Parathyroid adenoma (tissue), 2 donors: ENCODE data around the gene PEX11B.
"Not testable (repeated sequence)": the region's sequence is repeated elsewhere in the genome, so short reads cannot be mapped to it uniquely, and the experiment has no call there.

ENCODE experiments used
- H2AFZ ChIP-seq: fragments of 300-600 bp; sonication (generic); one replicate; pipeline ENCODE4 v1.7.0; 2017; ENCODE audit warnings: antibody characterized with exemption, mild to moderate bottlenecking
- H3K27ac ChIP-seq: fragments of 300-600 bp; sonication (generic); one replicate; pipeline ENCODE4 v1.7.0; 2017
- H3K27me3 ChIP-seq: fragments of 300-600 bp; sonication (generic); one replicate; pipeline ENCODE4 v1.7.0; 2017; ENCODE audit warnings: low read length; ENCODE audit not compliant: control insufficient read depth, insufficient read depth
- H3K36me3 ChIP-seq: fragments of 300-600 bp; sonication (generic); one replicate; pipeline ENCODE4 v1.7.0; 2017; ENCODE audit warnings: low read length; ENCODE audit not compliant: control insufficient read depth, insufficient read depth
- H3K4me1 ChIP-seq: fragments of 300-600 bp; sonication (generic); one replicate; pipeline ENCODE4 v1.7.0; 2017; ENCODE audit warnings: control low read depth
- H3K4me2 ChIP-seq: fragments of 300-600 bp; sonication (generic); one replicate; pipeline ENCODE4 v1.7.0; 2017; ENCODE audit warnings: low read length
- H3K4me3 ChIP-seq: fragments of 300-600 bp; sonication (generic); one replicate; pipeline ENCODE4 v1.7.0; 2017; ENCODE audit warnings: low read depth, low read length
- H3K79me2 ChIP-seq: fragments of 300-600 bp; sonication (generic); one replicate; pipeline ENCODE4 v1.7.0; 2017; ENCODE audit warnings: control low read depth
- H3K9ac ChIP-seq: fragments of 300-600 bp; sonication (generic); one replicate; pipeline ENCODE4 v1.7.0; 2017; ENCODE audit warnings: mild to moderate bottlenecking
- H3K9me3 ChIP-seq: fragments of 300-600 bp; sonication (generic); one replicate; pipeline ENCODE4 v1.7.0; 2017; ENCODE audit warnings: low read length; ENCODE audit not compliant: control insufficient read depth
- CTCF ChIP-seq: fragments of 300-600 bp; sonication (generic); IDR thresholded peaks from one replicate; pipeline ENCODE4 v1.7.0; 2017; ENCODE audit warnings: antibody characterized with exemption, mild to moderate bottlenecking
- donor health status: primary hyperparathyroidism.

Gene PEX11B

GRCh38 chr1:145936247-145936646, 17.7 kb upstream of the PEX11B start:
- no peak overlapping the region for H3K4me2 ChIP-seq
- no peaks in the 10 kb centered on the region for H3K4me1 ChIP-seq
- H3K36me3 ChIP-seq: no peaks in the 10 kb centered on the region
- no peaks in the 10 kb centered on the region for H3K9me3 ChIP-seq
- no peak overlapping the region for H2AFZ ChIP-seq
- H3K27ac ChIP-seq: no peak overlapping the region
- no peak overlapping the region for H3K4me3 ChIP-seq
- no peaks in the 10 kb centered on the region for H3K79me2 ChIP-seq
- H3K27me3 ChIP-seq: no peaks in the 10 kb centered on the region
- H3K9ac ChIP-seq: no peak overlapping the region
- TF ChIP-seq CTCF: no peak

- Histone ChIP-seq H3K4me1 (no peaks in the 10 kb centered on the region), H3K4me2 (no peak overlapping the region), H3K9me3 (no peaks in the 10 kb centered on the region), H3K4me3 (no peak overlapping the region), H3K36me3 (no peaks in the 10 kb centered on the region), H3K27me3 (no peaks in the 10 kb centered on the region), H3K79me2 (no peaks in the 10 kb centered on the region), H2AFZ (no peak overlapping the region), H3K9ac (no peak overlapping the region), H3K27ac (no peak overlapping the region)
- no peak for TF ChIP-seq CTCF
Measured at GRCh38 chr1:145935708-145936107, 17.2 kb upstream of the PEX11B start.

GRCh38 chr1:145932522-145933009, 14.0 kb upstream of the PEX11B start:
- H3K79me2 ChIP-seq, H3K4me3 ChIP-seq, H3K27me3 ChIP-seq, H3K4me2 ChIP-seq, H3K36me3 ChIP-seq, H3K4me1 ChIP-seq, H3K9me3 ChIP-seq, H3K9ac ChIP-seq, H2AFZ ChIP-seq, H3K27ac ChIP-seq: not testable (repeated sequence)

- H3K9ac ChIP-seq: peak overlapping the region; percentile 80
- H3K4me1 ChIP-seq: no peaks in the 10 kb centered on the region
- peak overlapping the region; percentile 87 for H2AFZ ChIP-seq
- H3K4me2 ChIP-seq: peak overlapping the region; percentile 83
- H3K27me3 ChIP-seq: no peaks in the 10 kb centered on the region
- H3K9me3 ChIP-seq: no peaks in the 10 kb centered on the region
- H3K36me3 ChIP-seq: no peaks in the 10 kb centered on the region
- peak overlapping the region; percentile 99 for H3K27ac ChIP-seq
- no peak for TF ChIP-seq CTCF
- peak overlapping the region; percentile 96 for H3K4me3 ChIP-seq
- no peaks in the 10 kb centered on the region for H3K79me2 ChIP-seq
Measured at GRCh38 chr1:145927916-145928643, 9.6 kb upstream of the PEX11B start.

- Histone ChIP-seq H3K9ac (peak within 1 kb of the TSS; percentile 80), H3K9me3 (no peaks in the 10 kb centered on the region), H2AFZ (peak within 1 kb of the TSS; percentile 87), H3K36me3 (no peaks in the 10 kb centered on the region), H3K4me2 (peak within 1 kb of the TSS; percentile 87), H3K27ac (peak within 1 kb of the TSS; percentile 99), H3K27me3 (no peaks in the 10 kb centered on the region), H3K79me2 (no peaks in the 10 kb centered on the region), H3K4me3 (peak within 1 kb of the TSS; percentile 96), H3K4me1 (no peaks in the 10 kb centered on the region)
- TF ChIP-seq CTCF: peak; percentile 64
Measured at GRCh38 chr1:145927063-145927886, 8.8 kb upstream of the PEX11B start, which contains the start of gene RBM8A. TSS of gene RBM8A (minus strand) at chr1:145927484. CDS start at chr1:145927426, 58 bp downstream.
